ENCODE results near the gene NPHS1.

NPHS1 gene

GRCh38 chr19:35788205-35788960 lies 63.9 kb downstream of the NPHS1 start:
- DNase-seq (ENCODE audit: low read depth): no peak

DNA sequence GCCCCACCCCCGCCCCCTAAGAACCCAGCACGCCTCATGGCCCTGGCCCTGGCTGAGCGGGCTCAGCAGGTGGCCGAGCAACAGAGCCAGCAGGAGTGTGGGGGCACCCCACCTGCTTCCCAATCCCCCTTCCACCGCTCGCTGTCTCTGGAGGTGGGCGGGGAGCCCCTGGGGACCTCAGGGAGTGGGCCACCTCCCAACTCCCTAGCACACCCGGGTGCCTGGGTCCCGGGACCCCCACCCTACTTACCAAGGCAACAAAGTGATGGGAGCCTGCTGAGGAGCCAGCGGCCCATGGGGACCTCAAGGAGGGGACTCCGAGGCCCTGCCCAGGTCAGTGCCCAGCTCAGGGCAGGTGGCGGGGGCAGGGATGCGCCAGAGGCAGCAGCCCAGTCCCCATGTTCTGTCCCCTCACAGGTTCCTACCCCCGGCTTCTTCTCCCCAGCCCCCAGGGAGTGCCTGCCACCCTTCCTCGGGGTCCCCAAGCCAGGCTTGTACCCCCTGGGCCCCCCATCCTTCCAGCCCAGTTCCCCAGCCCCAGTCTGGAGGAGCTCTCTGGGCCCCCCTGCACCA lies 65.0 kb downstream of the NPHS1 start:
- no peak for DNase-seq (ENCODE audit: low read depth)

- no peak for DNase-seq (ENCODE audit: low read depth)
These were observed 65.8 kb downstream of the NPHS1 start for GRCh38 chr19:35786299-35787160.

DNA sequence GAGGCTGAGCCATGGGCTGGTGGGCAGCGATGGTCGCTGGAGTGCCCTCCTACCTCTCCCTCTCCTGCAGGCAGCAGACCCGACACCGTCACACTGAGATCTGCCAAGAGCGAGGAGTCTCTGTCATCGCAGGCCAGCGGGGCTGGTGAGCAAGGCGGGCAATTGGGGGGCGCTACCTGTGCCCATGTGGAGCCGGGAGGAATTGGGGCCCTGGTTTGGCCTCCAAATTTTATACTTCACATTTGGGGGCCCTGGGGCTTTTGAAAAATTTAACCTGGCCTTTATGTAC lies 67.0 kb downstream of the NPHS1 start:
- no peak for DNase-seq (ENCODE audit: low read depth)

GRCh38 chr19:35784503-35785338 lies 67.6 kb downstream of the NPHS1 start:
- DNase-seq (ENCODE audit: low read depth): no peak

GRCh38 chr19:35783469-35784434 lies 68.6 kb downstream of the NPHS1 start:
- DNase-seq (ENCODE audit: low read depth): no peak

DNA sequence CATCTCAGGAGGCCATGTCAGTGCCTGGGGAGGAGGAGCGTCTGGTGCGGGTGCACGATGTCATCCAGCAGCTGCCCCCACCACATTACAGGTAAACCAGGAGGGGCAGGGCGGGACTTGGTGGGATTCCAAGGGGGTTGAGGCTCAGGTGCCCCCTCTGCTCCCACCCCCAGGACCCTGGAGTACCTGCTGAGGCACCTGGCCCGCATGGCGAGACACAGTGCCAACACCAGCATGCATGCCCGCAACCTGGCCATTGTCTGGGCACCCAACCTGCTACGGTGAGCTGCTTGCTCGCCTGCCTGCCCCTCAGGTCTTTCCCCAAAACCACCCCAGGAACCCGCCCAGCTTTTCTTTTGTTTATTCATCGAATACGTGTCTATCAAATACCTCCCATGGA lies 69.7 kb downstream of the NPHS1 start:
- no peak for DNase-seq (ENCODE audit: low read depth)

DNA sequence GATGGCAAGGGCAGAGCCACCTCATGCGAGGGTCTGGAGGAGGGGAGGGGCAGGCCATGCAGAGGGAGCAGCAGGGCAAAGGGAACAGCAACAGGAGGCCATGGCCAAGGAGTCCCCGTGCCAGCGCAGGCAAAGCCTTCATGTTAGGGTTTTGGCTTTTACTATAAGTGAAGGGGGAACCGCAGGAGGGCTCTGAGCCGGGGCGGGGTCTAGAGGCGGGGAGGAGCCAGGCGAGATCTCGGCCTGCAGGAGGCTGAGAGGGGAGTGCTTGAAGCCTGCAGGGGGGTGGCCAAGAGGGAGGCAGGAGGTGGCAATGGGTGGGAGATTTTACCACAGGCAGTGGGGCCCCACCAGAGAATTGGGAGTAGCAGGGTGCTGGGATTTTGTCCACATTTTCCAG lies 70.7 kb downstream of the NPHS1 start:
- no peak for DNase-seq (ENCODE audit: low read depth)

- no peak for DNase-seq (ENCODE audit: low read depth)
These were observed 71.6 kb downstream of the NPHS1 start for GRCh38 chr19:35780717-35781116.

- no peak for DNase-seq (ENCODE audit: low read depth)
These were observed 72.2 kb downstream of the NPHS1 start for GRCh38 chr19:35780058-35780457.

DNA sequence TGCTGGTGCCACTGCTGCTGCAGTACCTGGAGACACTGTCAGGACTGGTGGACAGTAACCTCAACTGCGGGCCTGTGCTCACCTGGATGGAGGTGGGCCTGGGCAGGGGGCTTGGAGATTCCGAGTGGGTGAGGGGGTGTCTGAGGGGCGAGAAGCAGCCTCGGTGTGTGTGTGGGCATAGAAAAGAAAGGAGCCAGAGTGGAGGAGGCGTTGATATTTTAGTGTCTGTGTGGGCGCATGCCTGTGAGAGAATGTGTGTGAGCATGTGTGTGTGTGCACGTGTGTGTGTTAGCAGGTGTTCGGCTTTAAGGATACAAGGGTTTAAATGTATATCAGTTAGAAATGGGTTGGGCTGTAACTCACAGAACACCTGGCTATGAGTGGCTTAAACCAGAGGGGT lies 73.3 kb downstream of the NPHS1 start:
- DNase-seq (ENCODE audit: low read depth): no peak

- DNase-seq (ENCODE audit: low read depth): no peak
These were observed 74.3 kb downstream of the NPHS1 start for GRCh38 chr19:35777961-35778360.

- DNase-seq (ENCODE audit: low read depth): no peak
These were observed 75.0 kb downstream of the NPHS1 start for GRCh38 chr19:35777086-35777841.

- DNase-seq (ENCODE audit: low read depth): no peak
These were observed 76.1 kb downstream of the NPHS1 start for GRCh38 chr19:35776102-35776788.
